Thoracic aorta (tissue), 2 donors: ENCODE results near the gene DEGS2. TPM values are rescaled to one million over a fixed set of nuclear protein-coding genes. Genes with fewer than 3 reads are reported as not detected.

Experiments
- ATAC-seq: fragments of 150-250 bp; one replicate; pipeline ENCODE4 v1.8.0; 2017; ENCODE audit warnings: low read depth; ENCODE audit not compliant: insufficient number of reproducible peaks, low FRiP score
- DNase-seq: peaks from one replicate; pipeline ENCODE4 v3.0.0-alpha.2; 2020; ENCODE audit warnings: low spot score
- H3K27ac ChIP-seq, 2 donors: fragments of 200-600 bp; sonication (generic); 1 replicate in 1 of 2; 2 replicates in 1 of 2; pipeline ENCODE4 v1.5.1; 2016; ENCODE audit warnings: mild to moderate bottlenecking in 2 of 2, moderate library complexity in 2 of 2
- H3K27me3 ChIP-seq: fragments of 200-600 bp; sonication (generic); replicated peaks from 2 replicates; pipeline ENCODE4 v1.6.0; 2016; ENCODE audit warnings: mild to moderate bottlenecking; ENCODE audit not compliant: insufficient read depth
- H3K36me3 ChIP-seq: fragments of 200-600 bp; sonication (generic); one replicate; pipeline ENCODE4 v1.5.1; 2016
- H3K4me1 ChIP-seq, 2 donors: fragments of 200-600 bp; sonication (generic); 1 replicate in 1 of 2; 2 replicates in 1 of 2; pipeline versions ENCODE4 v1.5.1 to v1.6.0; 2016; ENCODE audit warnings: low read depth in 2 of 2, mild to moderate bottlenecking in 1 of 2; ENCODE audit not compliant: control insufficient read depth in 1 of 2
- H3K4me3 ChIP-seq: fragments of 200-600 bp; sonication (generic); 2 replicates; pipeline ENCODE4 v1.5.1; 2016; ENCODE audit warnings: mild to moderate bottlenecking
- H3K9me3 ChIP-seq: fragments of 200-600 bp; sonication (generic); 2 replicates; pipeline ENCODE4 v1.5.1; 2016
- CTCF ChIP-seq: fragments of 200-600 bp; sonication (generic); IDR thresholded peaks from one replicate; pipeline ENCODE4 v1.5.1; 2019; ENCODE audit warnings: antibody characterized with exemption
- total RNA-seq, 2 donors: library from RNA; depleted of rRNA; stranded (reverse); fragments of >200 nt; gene quantifications; one replicate each; pipeline versions ENCODE4 v1.1.0 to v1.2.3, GENCODE V29; 2016

Gene DEGS2
- total RNA-seq, 2 donors from 2014 or later = 0.28 TPM; not detected in 1

GRCh38 chr14:100143523-100143922 is 15.9 kb downstream of the DEGS2 start:
- TF ChIP-seq CTCF = no peak
- Histone ChIP-seq H3K4me3 (no peak overlapping the region), H3K9me3 (no peaks in the 10 kb centered on the region), H3K36me3 (no peaks in the 10 kb centered on the region), H3K4me1 (no peaks in the 10 kb centered on the region), H3K27ac (no peak overlapping the region), H3K27me3 (no peaks in the 10 kb centered on the region)
- ATAC-seq = no peak
- DNase-seq = no peak

- ATAC-seq (no peak), DNase-seq (no peak)
- H3K36me3 ChIP-seq = no peaks in the 10 kb centered on the region
- no peak for TF ChIP-seq CTCF
- H3K9me3 ChIP-seq = no peaks in the 10 kb centered on the region
- H3K4me3 ChIP-seq = no peak overlapping the region
- H3K4me1 ChIP-seq = no peaks in the 10 kb centered on the region
- H3K27me3 ChIP-seq = no peaks in the 10 kb centered on the region
- no peak overlapping the region for H3K27ac ChIP-seq
Measured at GRCh38 chr14:100142073-100143040, 17.1 kb downstream of the DEGS2 start.

GRCh38 chr14:100141098-100141497 is 18.3 kb downstream of the DEGS2 start:
- no peak for TF ChIP-seq CTCF
- no peak overlapping the region for H3K27ac ChIP-seq
- no peak overlapping the region for H3K4me3 ChIP-seq
- H3K4me1 ChIP-seq = no peaks in the 10 kb centered on the region
- DNase-seq (no peak), ATAC-seq (no peak)
- H3K9me3 ChIP-seq = no peaks in the 10 kb centered on the region
- no peaks in the 10 kb centered on the region for H3K27me3 ChIP-seq
- H3K36me3 ChIP-seq = no peaks in the 10 kb centered on the region

- H3K9me3 ChIP-seq = no peaks in the 10 kb centered on the region
- TF ChIP-seq CTCF = no peak
- H3K4me1 ChIP-seq = no peaks in the 10 kb centered on the region
- H3K4me3 ChIP-seq = no peak overlapping the region
- H3K27me3 ChIP-seq = no peaks in the 10 kb centered on the region
- no peak for ATAC-seq
- DNase-seq = no peak
- no peaks in the 10 kb centered on the region for H3K36me3 ChIP-seq
- H3K27ac ChIP-seq = no peak overlapping the region
Measured at GRCh38 chr14:100140452-100141078, 18.9 kb downstream of the DEGS2 start.

- no peak for ATAC-seq
- no peak for TF ChIP-seq CTCF
- H3K4me3 ChIP-seq = no peak overlapping the region
- no peaks in the 10 kb centered on the region for H3K9me3 ChIP-seq
- no peak for DNase-seq
- no peaks in the 10 kb centered on the region for H3K27me3 ChIP-seq
- no peak overlapping the region for H3K27ac ChIP-seq
- no peaks in the 10 kb centered on the region for H3K4me1 ChIP-seq
- peaks cover 3% of the 10 kb centered on the region for H3K36me3 ChIP-seq
Measured at GRCh38 chr14:100138955-100139354, 20.5 kb downstream of the DEGS2 start.
